ENCODE results near the gene DSCAM. TPM values are rescaled to one million over a fixed set of nuclear protein-coding genes. Genes with fewer than 3 reads are reported as not detected.

Gene DSCAM
- total and polyA plus RNA-seq, 2 experiments from 2014 or later = 0.07 TPM; not detected in 1

GRCh38 chr21:40191616-40192015, 655.3 kb downstream of the DSCAM start:
- Histone ChIP-seq H3K79me2 (replicated peaks; ENCODE audit: insufficient read depth) (no peaks in the 10 kb centered on the region), H3K4me2 (no peak overlapping the region), H3K9me2 (ENCODE audit: insufficient read depth) (no peaks in the 10 kb centered on the region), H3F3A (replicated peaks; ENCODE audit: low read depth) (no peaks in the 10 kb centered on the region), H3K4me3 (no peak overlapping the region), H3K4me1 (ENCODE audit: insufficient read depth) (no peaks in the 10 kb centered on the region), H3K27me3 (ENCODE audit: insufficient read depth) (no peaks in the 10 kb centered on the region), H4K20me1 (replicated peaks; ENCODE audit: insufficient read depth) (no peaks in the 10 kb centered on the region), H3K36me3 (ENCODE audit: insufficient read depth) (peaks cover 10% of the 10 kb centered on the region; the same call in 1 of the 2 replicates), H3K27ac (ENCODE audit: low read depth) (no peak overlapping the region), H2AFZ (no peak overlapping the region)
- H3K4me1 Mint-ChIP-seq = no peaks in the 10 kb centered on the region
- no peak for DNase-seq (ENCODE audit: low spot score)
- H3K27ac Mint-ChIP-seq = no peak overlapping the region
- no peak overlapping the region for H3K4me3 Mint-ChIP-seq
- ATAC-seq = no peak
- TF ChIP-seq REST (IDR thresholded peaks at IDR 0.05; ENCODE audit: unreplicated experiment) (no peak), POLR2AphosphoS5 (IDR thresholded peaks at IDR 0.05; ENCODE audit: low read depth) (no peak), CTCF (conservative IDR thresholded peaks at IDR 0.05; ENCODE audit: low read depth in 2 of 2) (no peak)
- TF ChIP-seq, protein P1, sequence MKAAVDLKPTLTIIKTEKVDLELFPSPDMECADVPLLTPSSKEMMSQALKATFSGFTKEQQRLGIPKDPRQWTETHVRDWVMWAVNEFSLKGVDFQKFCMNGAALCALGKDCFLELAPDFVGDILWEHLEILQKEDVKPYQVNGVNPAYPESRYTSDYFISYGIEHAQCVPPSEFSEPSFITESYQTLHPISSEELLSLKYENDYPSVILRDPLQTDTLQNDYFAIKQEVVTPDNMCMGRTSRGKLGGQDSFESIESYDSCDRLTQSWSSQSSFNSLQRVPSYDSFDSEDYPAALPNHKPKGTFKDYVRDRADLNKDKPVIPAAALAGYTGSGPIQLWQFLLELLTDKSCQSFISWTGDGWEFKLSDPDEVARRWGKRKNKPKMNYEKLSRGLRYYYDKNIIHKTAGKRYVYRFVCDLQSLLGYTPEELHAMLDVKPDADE (IDR thresholded peaks at IDR 0.05) = no peak
- H3K36me3 Mint-ChIP-seq (ENCODE audit: low read depth) = peaks cover 8% of the 10 kb centered on the region
- H3K27me3 Mint-ChIP-seq (ENCODE audit: insufficient read depth, low read depth, poor library complexity) = no peaks in the 10 kb centered on the region
- peaks cover 81% of the 10 kb centered on the region for H3K9me3 Mint-ChIP-seq

- H3K36me3 Mint-ChIP-seq (ENCODE audit: low read depth) = peaks cover 8% of the 10 kb centered on the region
- no peak for DNase-seq (ENCODE audit: low spot score)
- Histone ChIP-seq H3K79me2 (replicated peaks; ENCODE audit: insufficient read depth) (no peaks in the 10 kb centered on the region), H3K9me2 (ENCODE audit: insufficient read depth) (no peaks in the 10 kb centered on the region), H2AFZ (no peak overlapping the region), H3K4me3 (no peak overlapping the region), H3K36me3 (ENCODE audit: insufficient read depth) (peaks cover 10% of the 10 kb centered on the region; the same call in 1 of the 2 replicates), H3K4me2 (no peak overlapping the region), H4K20me1 (replicated peaks; ENCODE audit: insufficient read depth) (no peaks in the 10 kb centered on the region), H3K27me3 (ENCODE audit: insufficient read depth) (no peaks in the 10 kb centered on the region), H3K27ac (ENCODE audit: low read depth) (no peak overlapping the region), H3K4me1 (ENCODE audit: insufficient read depth) (no peaks in the 10 kb centered on the region), H3F3A (replicated peaks; ENCODE audit: low read depth) (no peaks in the 10 kb centered on the region)
- H3K4me3 Mint-ChIP-seq = no peak overlapping the region
- H3K27me3 Mint-ChIP-seq (ENCODE audit: insufficient read depth, low read depth, poor library complexity) = no peaks in the 10 kb centered on the region
- H3K4me1 Mint-ChIP-seq = no peaks in the 10 kb centered on the region
- no peak for ATAC-seq
- peaks cover 81% of the 10 kb centered on the region for H3K9me3 Mint-ChIP-seq
- H3K27ac Mint-ChIP-seq = no peak overlapping the region
- TF ChIP-seq, protein P2, sequence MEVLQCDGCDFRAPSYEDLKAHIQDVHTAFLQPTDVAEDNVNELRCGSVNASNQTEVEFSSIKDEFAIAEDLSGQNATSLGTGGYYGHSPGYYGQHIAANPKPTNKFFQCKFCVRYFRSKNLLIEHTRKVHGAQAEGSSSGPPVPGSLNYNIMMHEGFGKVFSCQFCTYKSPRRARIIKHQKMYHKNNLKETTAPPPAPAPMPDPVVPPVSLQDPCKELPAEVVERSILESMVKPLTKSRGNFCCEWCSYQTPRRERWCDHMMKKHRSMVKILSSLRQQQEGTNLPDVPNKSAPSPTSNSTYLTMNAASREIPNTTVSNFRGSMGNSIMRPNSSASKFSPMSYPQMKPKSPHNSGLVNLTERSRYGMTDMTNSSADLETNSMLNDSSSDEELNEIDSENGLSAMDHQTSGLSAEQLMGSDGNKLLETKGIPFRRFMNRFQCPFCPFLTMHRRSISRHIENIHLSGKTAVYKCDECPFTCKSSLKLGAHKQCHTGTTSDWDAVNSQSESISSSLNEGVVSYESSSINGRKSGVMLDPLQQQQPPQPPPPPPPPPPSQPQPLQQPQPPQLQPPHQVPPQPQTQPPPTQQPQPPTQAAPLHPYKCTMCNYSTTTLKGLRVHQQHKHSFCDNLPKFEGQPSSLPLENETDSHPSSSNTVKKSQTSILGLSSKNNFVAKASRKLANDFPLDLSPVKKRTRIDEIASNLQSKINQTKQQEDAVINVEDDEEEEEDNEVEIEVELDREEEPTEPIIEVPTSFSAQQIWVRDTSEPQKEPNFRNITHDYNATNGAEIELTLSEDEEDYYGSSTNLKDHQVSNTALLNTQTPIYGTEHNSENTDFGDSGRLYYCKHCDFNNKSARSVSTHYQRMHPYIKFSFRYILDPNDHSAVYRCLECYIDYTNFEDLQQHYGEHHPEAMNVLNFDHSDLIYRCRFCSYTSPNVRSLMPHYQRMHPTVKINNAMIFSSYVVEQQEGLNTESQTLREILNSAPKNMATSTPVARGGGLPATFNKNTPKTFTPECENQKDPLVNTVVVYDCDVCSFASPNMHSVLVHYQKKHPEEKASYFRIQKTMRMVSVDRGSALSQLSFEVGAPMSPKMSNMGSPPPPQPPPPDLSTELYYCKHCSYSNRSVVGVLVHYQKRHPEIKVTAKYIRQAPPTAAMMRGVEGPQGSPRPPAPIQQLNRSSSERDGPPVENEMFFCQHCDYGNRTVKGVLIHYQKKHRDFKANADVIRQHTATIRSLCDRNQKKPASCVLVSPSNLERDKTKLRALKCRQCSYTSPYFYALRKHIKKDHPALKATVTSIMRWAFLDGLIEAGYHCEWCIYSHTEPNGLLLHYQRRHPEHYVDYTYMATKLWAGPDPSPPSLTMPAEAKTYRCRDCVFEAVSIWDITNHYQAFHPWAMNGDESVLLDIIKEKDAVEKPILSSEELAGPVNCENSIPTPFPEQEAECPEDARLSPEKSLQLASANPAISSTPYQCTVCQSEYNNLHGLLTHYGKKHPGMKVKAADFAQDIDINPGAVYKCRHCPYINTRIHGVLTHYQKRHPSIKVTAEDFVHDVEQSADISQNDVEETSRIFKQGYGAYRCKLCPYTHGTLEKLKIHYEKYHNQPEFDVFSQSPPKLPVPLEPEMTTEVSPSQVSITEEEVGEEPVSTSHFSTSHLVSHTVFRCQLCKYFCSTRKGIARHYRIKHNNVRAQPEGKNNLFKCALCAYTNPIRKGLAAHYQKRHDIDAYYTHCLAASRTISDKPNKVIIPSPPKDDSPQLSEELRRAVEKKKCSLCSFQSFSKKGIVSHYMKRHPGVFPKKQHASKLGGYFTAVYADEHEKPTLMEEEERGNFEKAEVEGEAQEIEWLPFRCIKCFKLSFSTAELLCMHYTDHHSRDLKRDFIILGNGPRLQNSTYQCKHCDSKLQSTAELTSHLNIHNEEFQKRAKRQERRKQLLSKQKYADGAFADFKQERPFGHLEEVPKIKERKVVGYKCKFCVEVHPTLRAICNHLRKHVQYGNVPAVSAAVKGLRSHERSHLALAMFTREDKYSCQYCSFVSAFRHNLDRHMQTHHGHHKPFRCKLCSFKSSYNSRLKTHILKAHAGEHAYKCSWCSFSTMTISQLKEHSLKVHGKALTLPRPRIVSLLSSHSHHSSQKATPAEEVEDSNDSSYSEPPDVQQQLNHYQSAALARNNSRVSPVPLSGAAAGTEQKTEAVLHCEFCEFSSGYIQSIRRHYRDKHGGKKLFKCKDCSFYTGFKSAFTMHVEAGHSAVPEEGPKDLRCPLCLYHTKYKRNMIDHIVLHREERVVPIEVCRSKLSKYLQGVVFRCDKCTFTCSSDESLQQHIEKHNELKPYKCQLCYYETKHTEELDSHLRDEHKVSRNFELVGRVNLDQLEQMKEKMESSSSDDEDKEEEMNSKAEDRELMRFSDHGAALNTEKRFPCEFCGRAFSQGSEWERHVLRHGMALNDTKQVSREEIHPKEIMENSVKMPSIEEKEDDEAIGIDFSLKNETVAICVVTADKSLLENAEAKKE (CRISPR knock-in tag; IDR thresholded peaks at IDR 0.05) = no peak
Measured at GRCh38 chr21:40191196-40191595, 655.8 kb downstream of the DSCAM start.

Measured in GM23338 (cell line).